ENCODE results near the gene MAP2K6.

- TF ChIP-seq CTCF (IDR thresholded peaks at IDR 0.05) = no peak
- TF ChIP-seq ZBTB33 (IDR thresholded peaks at IDR 0.05; ENCODE audit: borderline replicate concordance, low read depth) = no peak
- no peak for TF ChIP-seq MAX (IDR thresholded peaks at IDR 0.05; ENCODE audit: low read depth)
- TF ChIP-seq RAD21 (IDR thresholded peaks at IDR 0.05; ENCODE audit: low read length) = no peak
- TF ChIP-seq EP300 (IDR thresholded peaks at IDR 0.05; ENCODE audit: borderline replicate concordance in 1 of 2, low read depth in 1 of 2, low read length in 1 of 2) = no peak
- TF ChIP-seq USF2 (IDR thresholded peaks at IDR 0.05; ENCODE audit: borderline replicate concordance, low read depth, low read length) = no peak
Observed at GRCh38 chr17:69435971-69436696, 21.6 kb downstream of the MAP2K6 start.
